Measurements from ENCODE around the gene RUFY1.

DNA sequence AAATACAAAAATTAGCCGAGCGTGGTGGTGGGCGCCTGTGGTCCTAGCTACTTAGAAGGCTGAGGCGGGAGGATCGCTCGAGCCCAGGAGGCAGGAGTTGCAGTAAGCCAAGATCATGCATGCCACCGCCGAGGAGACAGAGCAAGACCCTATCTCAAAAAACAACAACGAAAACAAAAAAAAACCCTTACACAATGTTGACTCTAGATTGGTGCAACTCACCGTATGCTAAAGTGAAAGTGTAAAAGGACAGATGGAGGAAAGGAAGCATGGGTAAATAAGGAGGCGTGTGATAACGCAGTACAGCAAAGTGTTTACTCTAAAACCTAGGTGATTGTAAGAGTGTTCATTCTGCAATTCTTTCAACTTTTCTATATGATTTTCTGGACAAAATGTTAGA lies 15.9 kb upstream of the RUFY1 start:
- TF ChIP-seq CREM (CRISPR knock-in tag; IDR thresholded peaks at IDR 0.05): no peak
- TF ChIP-seq, protein P1, sequence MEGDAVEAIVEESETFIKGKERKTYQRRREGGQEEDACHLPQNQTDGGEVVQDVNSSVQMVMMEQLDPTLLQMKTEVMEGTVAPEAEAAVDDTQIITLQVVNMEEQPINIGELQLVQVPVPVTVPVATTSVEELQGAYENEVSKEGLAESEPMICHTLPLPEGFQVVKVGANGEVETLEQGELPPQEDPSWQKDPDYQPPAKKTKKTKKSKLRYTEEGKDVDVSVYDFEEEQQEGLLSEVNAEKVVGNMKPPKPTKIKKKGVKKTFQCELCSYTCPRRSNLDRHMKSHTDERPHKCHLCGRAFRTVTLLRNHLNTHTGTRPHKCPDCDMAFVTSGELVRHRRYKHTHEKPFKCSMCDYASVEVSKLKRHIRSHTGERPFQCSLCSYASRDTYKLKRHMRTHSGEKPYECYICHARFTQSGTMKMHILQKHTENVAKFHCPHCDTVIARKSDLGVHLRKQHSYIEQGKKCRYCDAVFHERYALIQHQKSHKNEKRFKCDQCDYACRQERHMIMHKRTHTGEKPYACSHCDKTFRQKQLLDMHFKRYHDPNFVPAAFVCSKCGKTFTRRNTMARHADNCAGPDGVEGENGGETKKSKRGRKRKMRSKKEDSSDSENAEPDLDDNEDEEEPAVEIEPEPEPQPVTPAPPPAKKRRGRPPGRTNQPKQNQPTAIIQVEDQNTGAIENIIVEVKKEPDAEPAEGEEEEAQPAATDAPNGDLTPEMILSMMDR (IDR thresholded peaks at IDR 0.05): no peak
- TF ChIP-seq JUN (CRISPR knock-in tag; IDR thresholded peaks at IDR 0.05): no peak
- TF ChIP-seq SP1 (CRISPR knock-in tag; conservative IDR thresholded peaks at IDR 0.05): no peak
- TF ChIP-seq ETV6 (CRISPR knock-in tag; IDR thresholded peaks at IDR 0.05): no peak
- no peak for TF ChIP-seq IRF2 (CRISPR knock-in tag; IDR thresholded peaks at IDR 0.05; ENCODE audit: borderline replicate concordance, low read depth)
- TF ChIP-seq SOX15 (CRISPR knock-in tag; IDR thresholded peaks at IDR 0.05): no peak
- no peak for TF ChIP-seq NR3C1 (CRISPR knock-in tag; conservative IDR thresholded peaks at IDR 0.05; ENCODE audit: low read depth)
- TF ChIP-seq EMX1 (CRISPR knock-in tag; IDR thresholded peaks at IDR 0.05): no peak
- no peak for TF ChIP-seq ZNF423 (CRISPR knock-in tag; IDR thresholded peaks at IDR 0.05)
